Adrenal gland (tissue), 12 donors: ENCODE data around the gene MTMR12. TPM values are rescaled to one million over a fixed set of nuclear protein-coding genes. Genes with fewer than 3 reads are reported as not detected.

ENCODE experiments used
- DNase-seq, 7 donors: peaks; one replicate each; pipeline ENCODE4 v3.0.0-alpha.2; 2019 to 2020
- H3K27ac ChIP-seq, 5 donors: fragments of 200-600 bp; sonication (generic) in 4 of 5; 1 replicate in 3 of 5; 2 replicates in 2 of 5; pipeline versions ENCODE4 v1.5.1 to v1.8.0; 2016 to 2020; ENCODE audit warnings: mild to moderate bottlenecking in 1 of 5
- H3K27me3 ChIP-seq: fragments of 200-600 bp; 2 replicates; pipeline ENCODE4 v1.8.0; 2021
- H3K36me3 ChIP-seq, 2 donors: fragments of 200-600 bp; replicated peaks in 1 of 2; 1 replicate in 1 of 2; 2 replicates in 1 of 2; pipeline versions ENCODE4 v1.5.1 to v1.8.0; 2018 to 2022
- H3K4me1 ChIP-seq, 2 donors: fragments of 200-600 bp; replicated peaks in 1 of 2; 1 replicate in 1 of 2; 2 replicates in 1 of 2; pipeline versions ENCODE4 v1.5.1 to v1.8.0; 2018 to 2021
- H3K4me3 ChIP-seq, 4 donors: fragments of 200-600 bp; sonication (generic) in 3 of 4; one replicate each; pipeline ENCODE4 v1.5.1; 2016 to 2018
- H3K9me3 ChIP-seq, 3 donors: fragments of 200-600 bp; sonication (generic) in 1 of 3; replicated peaks in 1 of 3; 1 replicate in 2 of 3; 2 replicates in 1 of 3; pipeline versions ENCODE4 v1.5.1 to v1.8.0; 2016 to 2021
- POLR2A ChIP-seq, 2 donors: fragments of 450-650 bp; IDR thresholded peaks; one replicate each; pipeline ENCODE4 v1.6.1; 2017; ENCODE audit warnings: antibody characterized with exemption in 2 of 2, mild to moderate bottlenecking in 2 of 2, moderate library complexity in 1 of 2
- WGBS, 4 donors: extraction: QIAGEN DNeasy Blood & Tissue Kit in 2 of 4; methylation state at CpG; one replicate each; pipeline versions ENCODE4 v1.1.5 to v1.1.7; 2013 to 2017; 5-methylcytosine and 5-hydroxymethylcytosine counted together
- intact Hi-C, 2 donors: fragments of 100-400 bp; cut with DNase I; formaldehyde crosslinking; loops; one replicate each; pipeline versions ENCODE4 v1.14.1 to v1.15.0; 2022 to 2023
- polyA plus RNA-seq, 3 donors: library from polyadenylated mRNA; stranded (reverse); fragments of 200-250 nt in 2 of 3; fragments of 350-450 nt in 1 of 3; fragmentation: Illumina TruSeq in 1 of 3; extraction: RNeasy Lipid Tissue Mini Kit (QIAGEN cat#74804) in 1 of 3; gene quantifications; one replicate each; pipeline ENCODE4 v1.2.3, GENCODE V29; 2013 to 2014
- total RNA-seq, 9 donors: library from RNA; depleted of rRNA in 4 of 9; stranded (reverse); fragments of >200 nt in 4 of 9; fragments of 120-200 nt in 1 of 9; fragmentation: NEBNext Ultra II Directional in 1 of 9; extraction: Animal tissue kit (Norgen Biotek cat#: 25700) in 1 of 9; gene quantifications; one replicate each; pipeline versions ENCODE4 v1.1.0 to v1.2.4, GENCODE V29; 2013 to 2023
- TF ChIP-seq, protein P1 (sequence below), 6 experiments: fragments of 450-650 bp in 4 of 6; fragments of 200-600 bp in 2 of 6; sonication (generic) in 1 of 6; IDR thresholded peaks; 1 replicate in 5 of 6; 2 replicates in 1 of 6; pipeline versions ENCODE4 v1.5.1 to v1.8.0; 2016 to 2021; ENCODE audit warnings: antibody characterized with exemption in 6 of 6, mild to moderate bottlenecking in 2 of 6, moderate library complexity in 1 of 6
- donor health status: healthy with polysubstance abuse.
- donor health status: Bipolar disorder and iron deficiency.
- donor health status: DM: yes; HTN: yes; CAD: no.
- donor health status: DM: no; HTN: no; CAD: no.
- donor health status: DM: no; HTN: no; CAD: no.
- donor health status: DM: yes; HTN: yes; CAD: no.

Gene MTMR12
- total and polyA plus RNA-seq, 12 donors = 4.5 to 30.7 (median 22.9) TPM

GRCh38 chr5:32201122-32201753 is 111.5 kb downstream of the MTMR12 start:
- intact Hi-C loops = no loop called here
- WGBS, 4 donors = 8 to 22% (median 10%) methylated on average over 3 of the region's 3 CpGs
- no peaks in the 10 kb centered on the region for H3K27me3 ChIP-seq

DNA sequence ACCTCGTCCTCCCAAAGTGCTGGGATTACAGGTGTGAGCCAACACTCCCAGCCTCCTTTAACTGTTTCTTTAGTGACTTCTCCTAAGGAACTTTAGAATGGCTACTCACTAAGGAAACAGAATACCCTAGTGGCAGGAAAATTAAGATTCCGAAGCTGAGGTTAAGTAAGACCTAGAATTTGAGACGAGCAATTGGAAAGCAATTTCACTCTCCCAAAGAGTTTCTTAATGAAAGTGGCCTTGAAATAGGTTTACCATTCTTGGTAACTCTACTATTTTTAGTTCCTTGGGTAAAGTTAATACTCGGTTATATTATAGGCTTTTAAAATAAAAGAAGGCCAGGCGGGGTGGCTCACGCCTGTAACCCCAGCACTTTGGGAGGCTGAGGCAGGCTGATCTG is 115.7 kb downstream of the MTMR12 start:
- no peak for DNase-seq
- H3K36me3 ChIP-seq = no peaks in the 10 kb centered on the region
- no peak overlapping the region for H3K27ac ChIP-seq
- 74 to 83% (median 80%) methylated on average over 6 of the region's 6 CpGs for WGBS, 4 donors
- peaks cover 13 to 23% of the 10 kb centered on the region in 2 donors for H3K4me1 ChIP-seq
- TF ChIP-seq, protein P1, sequence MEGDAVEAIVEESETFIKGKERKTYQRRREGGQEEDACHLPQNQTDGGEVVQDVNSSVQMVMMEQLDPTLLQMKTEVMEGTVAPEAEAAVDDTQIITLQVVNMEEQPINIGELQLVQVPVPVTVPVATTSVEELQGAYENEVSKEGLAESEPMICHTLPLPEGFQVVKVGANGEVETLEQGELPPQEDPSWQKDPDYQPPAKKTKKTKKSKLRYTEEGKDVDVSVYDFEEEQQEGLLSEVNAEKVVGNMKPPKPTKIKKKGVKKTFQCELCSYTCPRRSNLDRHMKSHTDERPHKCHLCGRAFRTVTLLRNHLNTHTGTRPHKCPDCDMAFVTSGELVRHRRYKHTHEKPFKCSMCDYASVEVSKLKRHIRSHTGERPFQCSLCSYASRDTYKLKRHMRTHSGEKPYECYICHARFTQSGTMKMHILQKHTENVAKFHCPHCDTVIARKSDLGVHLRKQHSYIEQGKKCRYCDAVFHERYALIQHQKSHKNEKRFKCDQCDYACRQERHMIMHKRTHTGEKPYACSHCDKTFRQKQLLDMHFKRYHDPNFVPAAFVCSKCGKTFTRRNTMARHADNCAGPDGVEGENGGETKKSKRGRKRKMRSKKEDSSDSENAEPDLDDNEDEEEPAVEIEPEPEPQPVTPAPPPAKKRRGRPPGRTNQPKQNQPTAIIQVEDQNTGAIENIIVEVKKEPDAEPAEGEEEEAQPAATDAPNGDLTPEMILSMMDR (IDR thresholded peaks at IDR 0.05) = no peak
- no peak for TF ChIP-seq POLR2A (IDR thresholded peaks at IDR 0.05)
- H3K9me3 ChIP-seq = no peaks in the 10 kb centered on the region
- H3K4me3 ChIP-seq = no peak overlapping the region
- intact Hi-C loops = no loop called here
- no peaks in the 10 kb centered on the region for H3K27me3 ChIP-seq

More at GRCh38 chr5:32201122-32201753, 111.5 kb downstream of the MTMR12 start:
- Histone ChIP-seq H3K9me3 (no peaks in the 10 kb centered on the region), H3K27ac (no peak overlapping the region), H3K4me1 (peaks cover 6 to 10% of the 10 kb centered on the region in 2 donors), H3K4me3 (no peak overlapping the region), H3K36me3 (no peaks in the 10 kb centered on the region)
- no peak for DNase-seq
- TF ChIP-seq, protein P1 (IDR thresholded peaks at IDR 0.05) = no peak
- TF ChIP-seq POLR2A (IDR thresholded peaks at IDR 0.05) = no peak

DNA sequence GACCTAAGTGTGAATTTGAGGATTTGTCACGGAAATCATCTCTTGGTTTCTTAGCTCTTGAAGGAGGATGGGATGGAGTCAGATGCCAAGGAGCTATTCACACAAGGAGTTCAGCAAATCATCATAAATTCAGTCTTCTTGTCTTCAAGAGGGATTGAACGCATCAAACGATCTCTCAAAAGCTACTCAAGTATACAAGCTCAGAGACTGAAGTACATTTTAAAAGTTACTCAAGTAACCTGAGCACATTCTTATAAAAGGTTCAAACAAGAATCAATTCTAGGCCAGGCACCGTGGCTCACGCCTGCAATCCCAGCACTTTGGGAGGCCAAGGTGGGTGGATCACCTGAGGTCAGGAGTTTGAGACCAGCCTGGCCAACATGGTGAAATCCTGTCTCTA is 117.5 kb downstream of the MTMR12 start:
- Histone ChIP-seq H3K27me3 (no peaks in the 10 kb centered on the region), H3K27ac (no peak overlapping the region), H3K4me1 (peaks cover 8 to 12% of the 10 kb centered on the region in 2 donors), H3K9me3 (no peaks in the 10 kb centered on the region), H3K36me3 (no peaks in the 10 kb centered on the region), H3K4me3 (no peak overlapping the region)
- WGBS, 4 donors = 90 to 98% (median 93%) methylated on average over 5 of the region's 5 CpGs
- TF ChIP-seq, protein P1 (IDR thresholded peaks at IDR 0.05) = no peak
- no peak for TF ChIP-seq POLR2A (IDR thresholded peaks at IDR 0.05)
- intact Hi-C loops = no loop called here
- no peak for DNase-seq

DNA sequence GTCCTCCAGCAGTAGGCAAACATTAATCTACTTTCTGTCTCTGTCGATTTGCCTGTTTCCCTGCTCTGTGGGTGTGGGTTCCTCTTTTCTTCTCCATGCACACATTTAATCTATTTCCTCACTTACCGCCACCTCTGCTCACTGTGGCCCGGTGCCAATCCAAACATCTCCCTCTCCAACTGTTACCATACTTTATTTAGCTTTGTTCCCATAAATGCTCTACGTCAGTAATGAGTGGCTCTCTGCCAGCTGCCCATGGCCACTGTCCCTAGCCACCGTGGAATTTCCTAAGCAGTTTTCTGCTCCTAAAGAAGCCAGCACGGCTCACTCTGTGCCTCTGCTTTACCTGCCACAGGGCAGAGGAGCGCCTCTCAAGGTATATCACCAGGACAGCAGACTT is 119.1 kb downstream of the MTMR12 start:
- no peaks in the 10 kb centered on the region for H3K27me3 ChIP-seq
- H3K4me1 ChIP-seq = peaks cover 8 to 12% of the 10 kb centered on the region in 2 donors
- intact Hi-C loops = no loop called here
- H3K27ac ChIP-seq = peak overlapping the region in 2 of 5 donors; percentile 29 to 30
- peak; percentile 75 to 95 (median 89) for DNase-seq
- WGBS, 4 donors = 7 to 9% (median 8%) methylated on average over 7 of the region's 7 CpGs
- no peaks in the 10 kb centered on the region for H3K9me3 ChIP-seq
- no peak for TF ChIP-seq POLR2A (IDR thresholded peaks at IDR 0.05)
- TF ChIP-seq, protein P1 (IDR thresholded peaks at IDR 0.05) = no peak
- no peaks in the 10 kb centered on the region for H3K36me3 ChIP-seq
- H3K4me3 ChIP-seq = peak overlapping the region in 1 of 4 donors; percentile 37
